Peyer's patch (tissue), 4 donors: ENCODE data around the gene REELD1. TPM values are rescaled to one million over a fixed set of nuclear protein-coding genes. Genes with fewer than 3 reads are reported as not detected.

Source experiments
- DNase-seq, 3 donors: peaks; one replicate each; pipeline ENCODE4 v3.0.0-alpha.2; 2017 to 2019
- H3K27ac ChIP-seq, 4 donors: fragments of 200-600 bp; sonication (generic); one replicate each; pipeline ENCODE4 v1.5.1; 2016 to 2019
- H3K27me3 ChIP-seq, 2 donors: fragments of 200-600 bp; sonication (generic); one replicate each; pipeline ENCODE4 v1.5.1; 2019
- H3K36me3 ChIP-seq, 3 donors: fragments of 200-600 bp; sonication (generic); one replicate each; pipeline ENCODE4 v1.5.1; 2016 to 2019
- H3K4me1 ChIP-seq, 4 donors: fragments of 200-600 bp; sonication (generic); one replicate each; pipeline ENCODE4 v1.5.1; 2016 to 2019
- H3K4me3 ChIP-seq, 4 donors: fragments of 200-600 bp; sonication (generic); 1 replicate in 3 of 4; 2 replicates in 1 of 4; pipeline ENCODE4 v1.5.1; 2016 to 2019; ENCODE audit warnings: mild to moderate bottlenecking in 1 of 4
- H3K9me3 ChIP-seq, 4 donors: fragments of 200-600 bp; sonication (generic); one replicate each; pipeline ENCODE4 v1.5.1; 2016 to 2019; ENCODE audit warnings: mild to moderate bottlenecking in 1 of 4
- CTCF ChIP-seq, 6 experiments: fragments of 450-650 bp in 4 of 6; fragments of 200-600 bp in 2 of 6; sonication (generic) in 1 of 6; IDR thresholded peaks; one replicate each; pipeline ENCODE4 v1.5.1; 2017 to 2019; ENCODE audit warnings: antibody characterized with exemption in 6 of 6, mild to moderate bottlenecking in 3 of 6, moderate library complexity in 1 of 6
- POLR2A ChIP-seq, 2 donors: fragments of 450-650 bp; IDR thresholded peaks; one replicate each; pipeline ENCODE4 v1.5.1; 2017; ENCODE audit warnings: antibody characterized with exemption in 2 of 2, mild to moderate bottlenecking in 2 of 2, moderate library complexity in 2 of 2
- total RNA-seq, 4 donors: library from RNA; depleted of rRNA; stranded (reverse); fragments of >200 nt; gene quantifications; one replicate each; pipeline ENCODE4 v1.1.0, GENCODE V29; 2016

REELD1 gene
- total RNA-seq, 4 donors from 2014 or later, result 0.35 to 1.7 (median 0.80) TPM; not detected in 1

- no peaks in the 10 kb centered on the region for H3K9me3 ChIP-seq
- no peak overlapping the region for H3K4me3 ChIP-seq
- peaks cover 0 to 14% (median 0%) of the 10 kb centered on the region in 3 donors for H3K36me3 ChIP-seq
- no peak overlapping the region for H3K27ac ChIP-seq
- no peak for DNase-seq
- no peak for TF ChIP-seq POLR2A (IDR thresholded peaks at IDR 0.05)
- TF ChIP-seq CTCF (IDR thresholded peaks at IDR 0.05), result no peak
- no peaks in the 10 kb centered on the region for H3K27me3 ChIP-seq
- H3K4me1 ChIP-seq, result no peaks in the 10 kb centered on the region
Observed at GRCh38 chr4:146194212-146194611, 20.1 kb upstream of the REELD1 start.

GRCh38 chr4:146202665-146203064, 11.7 kb upstream of the REELD1 start:
- no peak for DNase-seq
- TF ChIP-seq POLR2A (IDR thresholded peaks at IDR 0.05), result no peak
- no peak for TF ChIP-seq CTCF (IDR thresholded peaks at IDR 0.05)

GRCh38 chr4:146207410-146207809, 6.9 kb upstream of the REELD1 start:
- no peak for DNase-seq
- TF ChIP-seq POLR2A (IDR thresholded peaks at IDR 0.05) (no peak), CTCF (IDR thresholded peaks at IDR 0.05) (no peak)
- H3K4me1 ChIP-seq, result no peaks in the 10 kb centered on the region
- H3K36me3 ChIP-seq, result no peaks in the 10 kb centered on the region
- no peak overlapping the region for H3K27ac ChIP-seq
- H3K27me3 ChIP-seq, result no peaks in the 10 kb centered on the region
- no peak overlapping the region for H3K4me3 ChIP-seq
- H3K9me3 ChIP-seq, result no peaks in the 10 kb centered on the region

More at GRCh38 chr4:146202665-146203064, 11.7 kb upstream of the REELD1 start:
- no peak overlapping the region for H3K27ac ChIP-seq
- H3K27me3 ChIP-seq, result no peaks in the 10 kb centered on the region
- no peaks in the 10 kb centered on the region for H3K36me3 ChIP-seq
- no peaks in the 10 kb centered on the region for H3K4me1 ChIP-seq
- no peak overlapping the region for H3K4me3 ChIP-seq
- no peaks in the 10 kb centered on the region for H3K9me3 ChIP-seq

- Histone ChIP-seq H3K27me3 (no peaks in the 10 kb centered on the region), H3K27ac (no peak overlapping the region), H3K4me1 (no peaks in the 10 kb centered on the region), H3K9me3 (no peaks in the 10 kb centered on the region), H3K36me3 (no peaks in the 10 kb centered on the region), H3K4me3 (no peak overlapping the region)
- no peak for DNase-seq
- TF ChIP-seq CTCF (IDR thresholded peaks at IDR 0.05), result no peak
- TF ChIP-seq POLR2A (IDR thresholded peaks at IDR 0.05), result no peak
Observed at GRCh38 chr4:146210890-146211289, 3.4 kb upstream of the REELD1 start.

GRCh38 chr4:146211440-146211839, 2.9 kb upstream of the REELD1 start:
- H3K4me3 ChIP-seq, result no peak overlapping the region
- H3K4me1 ChIP-seq, result no peaks in the 10 kb centered on the region
- no peaks in the 10 kb centered on the region for H3K36me3 ChIP-seq
- no peaks in the 10 kb centered on the region for H3K27me3 ChIP-seq
- no peak overlapping the region for H3K27ac ChIP-seq
- TF ChIP-seq POLR2A (IDR thresholded peaks at IDR 0.05) (no peak), CTCF (IDR thresholded peaks at IDR 0.05) (no peak)
- no peak for DNase-seq
- no peaks in the 10 kb centered on the region for H3K9me3 ChIP-seq

- H3K4me3 ChIP-seq, result no peak overlapping the region
- no peaks in the 10 kb centered on the region for H3K36me3 ChIP-seq
- TF ChIP-seq POLR2A (IDR thresholded peaks at IDR 0.05) (no peak), CTCF (IDR thresholded peaks at IDR 0.05) (no peak)
- no peak overlapping the region for H3K27ac ChIP-seq
- no peaks in the 10 kb centered on the region for H3K9me3 ChIP-seq
- no peak for DNase-seq
- no peaks in the 10 kb centered on the region for H3K4me1 ChIP-seq
- H3K27me3 ChIP-seq, result no peaks in the 10 kb centered on the region
Observed at GRCh38 chr4:146212781-146213180, 1.6 kb upstream of the REELD1 start.
